ENCODE data around the gene CXorf66.
"Not testable (repeated sequence)": the region's sequence is repeated elsewhere in the genome, so short reads cannot be mapped to it uniquely, and the experiment has no call there.

Gene CXorf66, protein sequence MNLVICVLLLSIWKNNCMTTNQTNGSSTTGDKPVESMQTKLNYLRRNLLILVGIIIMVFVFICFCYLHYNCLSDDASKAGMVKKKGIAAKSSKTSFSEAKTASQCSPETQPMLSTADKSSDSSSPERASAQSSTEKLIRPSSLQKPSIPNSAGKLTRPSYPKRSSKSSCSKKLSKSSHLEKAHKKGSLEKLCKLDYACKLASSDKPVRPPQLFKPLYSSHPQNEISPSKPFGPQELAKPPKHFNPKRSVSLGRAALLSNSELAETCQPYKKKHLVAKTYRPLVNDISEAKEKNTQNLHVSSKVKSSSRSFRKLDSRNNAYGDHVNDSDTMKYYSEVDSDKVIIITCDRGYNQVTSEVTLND

DNA sequence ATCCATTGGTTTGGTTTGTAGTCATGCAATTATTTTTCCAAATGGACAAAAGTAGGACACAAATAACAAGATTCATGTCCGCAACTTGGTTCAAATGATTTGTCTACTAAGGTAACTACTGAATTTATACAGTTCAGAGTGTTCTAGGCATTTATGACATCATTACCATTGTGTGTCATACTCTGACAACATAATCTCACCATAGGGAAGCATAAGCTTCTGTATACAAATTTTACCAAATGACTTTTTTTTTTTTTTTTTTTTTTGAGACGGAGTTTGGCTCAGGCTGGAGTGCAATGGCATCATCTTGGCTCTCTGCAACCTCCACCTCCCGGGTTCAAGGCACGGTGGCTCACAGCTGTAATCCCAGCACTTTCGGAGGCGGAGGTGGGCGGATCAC is at the start of gene CXorf66:
Gene CXorf66 (minus strand): TSS at position 101 of the 400 bp plus-strand sequence. CDS start 25 bp downstream, at position 76.
- DNase-seq: no peak

DNA sequence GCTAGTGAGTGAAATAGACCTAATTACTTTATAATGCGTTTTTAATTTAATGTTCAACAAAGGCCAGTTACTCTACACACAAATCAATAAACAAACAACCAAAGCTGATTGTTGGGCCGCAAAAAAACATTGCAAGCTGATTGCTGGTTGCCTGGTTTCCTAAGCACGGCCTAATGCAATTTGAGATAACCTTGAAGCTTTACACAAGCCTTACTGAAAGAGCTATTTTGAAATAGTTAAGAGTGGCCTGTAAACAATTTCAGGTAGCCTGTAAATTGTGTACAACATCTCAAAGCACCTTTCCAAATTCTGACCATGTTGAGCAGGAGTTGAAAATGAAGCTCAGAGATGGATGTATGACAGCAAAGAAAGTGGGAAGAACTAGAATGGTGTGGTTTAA is 17.5 kb upstream of the CXorf66 start:
- no peak for DNase-seq

DNA sequence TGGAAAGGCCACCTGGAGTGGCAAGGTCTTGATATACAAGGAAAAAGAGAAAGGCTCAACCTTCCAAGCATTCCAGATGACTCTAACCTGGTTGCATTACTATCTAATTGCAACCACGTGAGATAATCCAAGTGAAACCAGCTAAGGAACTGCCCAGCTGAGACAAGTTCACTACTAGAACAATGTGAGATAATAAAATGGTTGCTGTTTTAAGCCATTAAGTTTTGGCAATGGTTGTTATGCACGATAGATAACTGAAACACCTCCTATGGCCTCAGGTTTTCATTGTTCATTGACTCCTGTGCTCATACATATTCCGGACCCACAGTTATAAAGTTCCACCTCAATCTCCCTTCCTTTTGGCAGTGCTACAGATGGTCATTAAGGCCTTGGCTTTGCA is 9.2 kb upstream of the CXorf66 start:
- DNase-seq: no peak

DNA sequence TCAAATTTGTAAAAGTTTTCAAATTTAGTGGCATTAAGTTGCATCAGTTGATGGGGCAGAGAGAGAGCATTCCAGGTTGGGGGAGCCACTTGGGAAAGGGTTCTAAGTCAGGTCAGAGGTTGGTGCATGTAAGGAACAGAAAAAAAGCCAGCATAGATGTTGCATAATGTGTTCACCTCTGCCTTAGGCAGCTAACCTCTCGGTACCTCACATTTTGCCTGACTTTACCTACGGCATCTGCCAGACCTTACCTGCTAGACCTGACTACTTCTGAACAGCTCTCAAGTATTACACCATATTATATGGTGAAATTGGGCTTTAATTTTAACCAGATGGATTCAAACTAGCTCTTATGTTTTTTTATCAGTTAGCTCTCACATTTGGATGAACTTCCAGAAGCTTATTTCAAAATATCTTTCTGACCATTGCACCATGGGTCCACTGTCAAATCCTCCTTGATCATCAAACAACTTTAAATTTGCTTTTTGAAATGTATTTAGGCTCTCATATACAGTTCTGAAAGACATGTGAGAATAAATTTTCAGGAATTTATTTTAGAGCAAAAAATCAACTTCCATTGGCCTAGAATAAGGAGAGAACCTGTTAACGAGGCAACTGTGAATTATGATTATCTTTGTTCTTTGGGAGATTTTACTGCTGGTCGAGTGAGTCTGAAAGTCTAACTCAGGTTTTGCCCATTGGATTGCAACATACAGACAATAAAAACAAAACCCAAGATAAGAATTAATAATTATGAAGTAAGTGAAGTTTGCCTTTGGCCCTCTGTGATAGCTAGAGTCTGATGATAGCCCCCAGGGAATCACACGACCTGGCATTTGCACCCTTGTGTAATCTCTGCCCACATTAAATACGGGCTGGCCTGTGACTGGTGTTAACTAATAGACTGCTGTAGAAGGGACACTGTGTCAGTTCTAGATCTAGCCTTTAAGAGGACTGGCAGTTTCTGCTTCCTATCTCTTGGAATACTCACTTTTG is 7.6 kb upstream of the CXorf66 start:
- no peak for DNase-seq

DNA sequence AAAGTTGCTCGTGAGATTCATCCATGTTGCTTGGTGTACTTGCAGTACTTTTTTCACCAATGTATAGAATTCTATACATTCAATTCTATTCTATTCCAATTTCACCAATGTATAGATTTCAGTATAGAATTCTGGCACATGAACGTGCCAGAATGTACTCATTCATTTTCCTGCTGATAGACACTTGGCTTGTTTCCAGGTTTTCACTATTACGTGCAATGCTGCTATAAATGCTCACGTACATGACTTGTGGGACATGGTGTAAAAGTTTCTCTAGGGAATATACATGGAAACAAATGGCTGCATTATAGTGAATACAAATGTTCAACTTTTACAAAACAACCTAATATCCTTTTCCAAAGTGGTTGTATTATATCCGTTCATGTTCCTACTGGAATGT is 6.8 kb upstream of the CXorf66 start:
- DNase-seq: no peak

DNA sequence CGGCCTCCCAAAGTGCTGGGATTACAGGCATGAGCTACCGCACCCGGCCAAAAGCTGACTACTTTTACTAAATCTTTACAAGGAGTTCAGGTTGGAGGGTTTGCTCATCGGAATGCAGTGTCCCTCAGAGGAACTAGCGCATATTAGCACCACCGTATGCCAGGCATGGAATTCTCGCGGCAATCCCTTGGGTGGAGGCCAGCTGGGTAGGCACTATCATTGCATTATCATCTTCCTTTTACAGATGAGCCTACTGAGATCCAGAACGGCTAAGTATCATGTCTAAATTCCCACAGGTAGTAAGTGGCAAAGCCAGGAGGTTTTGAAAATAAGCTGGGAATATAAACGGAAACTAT is 6.1 kb upstream of the CXorf66 start:
- peak; percentile 7 for DNase-seq

DNA sequence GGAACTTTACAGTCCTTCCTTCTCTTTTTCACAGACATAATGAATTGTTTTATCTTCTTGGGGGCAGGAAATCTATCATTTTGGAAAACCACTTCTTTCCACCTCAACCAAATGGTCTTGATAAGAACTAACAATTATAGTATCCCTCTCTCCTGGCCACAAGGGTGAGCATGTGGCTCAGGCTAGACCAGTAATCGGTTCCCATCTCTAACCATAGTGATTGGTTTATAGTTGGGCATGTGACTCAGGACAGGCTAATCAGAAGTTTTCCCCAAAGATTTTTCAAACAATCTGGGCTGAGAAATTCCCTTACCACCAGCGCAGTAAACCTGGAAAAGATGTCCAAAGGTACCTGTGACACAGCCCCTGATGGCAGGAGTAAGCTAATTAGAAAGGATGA is 4.0 kb upstream of the CXorf66 start:
- DNase-seq: no peak

DNA sequence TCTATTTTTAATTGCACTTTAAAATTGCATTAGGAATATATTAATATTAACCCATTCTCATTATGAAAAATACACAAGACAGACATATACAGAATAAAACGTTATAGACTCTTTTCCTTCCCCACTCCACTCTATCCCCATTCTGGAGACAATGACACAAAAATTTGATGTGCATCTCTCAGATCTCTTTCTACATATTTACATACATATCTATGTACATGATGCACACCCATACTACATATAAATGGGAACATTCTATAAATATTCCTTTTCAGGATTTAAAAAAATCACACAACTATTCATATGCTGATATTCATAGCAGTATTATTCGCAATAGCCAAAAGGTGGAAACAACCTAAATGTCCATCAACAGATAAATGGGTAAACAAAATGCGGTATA is 2.4 kb upstream of the CXorf66 start:
- DNase-seq: no peak

DNA sequence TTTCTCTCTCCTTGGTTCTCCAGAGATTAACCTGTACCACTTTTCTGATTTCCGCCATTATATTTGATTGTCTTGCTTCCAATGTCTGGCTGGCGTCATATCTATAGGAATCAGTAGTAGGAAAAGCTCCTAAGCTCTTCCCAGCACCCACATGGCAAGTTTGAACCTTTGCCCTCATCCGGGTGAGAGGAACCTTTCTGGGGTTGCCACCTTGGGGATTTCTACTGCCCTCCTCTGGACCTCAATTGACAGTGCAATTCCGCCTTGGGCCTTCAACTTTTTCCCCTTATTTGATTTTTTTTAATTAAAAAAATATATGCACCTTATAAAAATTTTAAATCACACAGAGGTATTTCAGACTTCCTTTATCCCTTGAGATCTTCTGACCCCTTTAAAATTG is 2.0 kb upstream of the CXorf66 start:
- DNase-seq: peak; percentile 48

DNA sequence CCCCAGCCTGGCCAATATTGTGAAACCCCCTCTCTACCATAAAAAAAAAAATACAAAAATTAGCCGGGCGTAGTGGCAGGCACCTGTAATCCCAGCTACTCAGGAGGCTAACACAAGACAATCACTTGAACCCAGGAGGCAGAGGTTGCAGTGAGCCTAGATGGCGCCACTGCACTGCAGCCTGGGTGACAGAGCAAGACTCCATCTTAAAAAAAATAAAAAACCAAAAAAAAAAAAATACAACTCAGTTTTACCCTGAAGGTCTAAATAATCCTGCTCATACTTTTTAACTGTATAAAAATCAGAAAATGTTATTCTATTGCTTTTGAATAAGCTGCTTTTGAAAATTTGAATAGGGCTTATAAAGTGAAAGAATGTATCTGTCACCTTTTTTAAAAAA is 838 bp upstream of the CXorf66 start:
- peak; percentile 33 for DNase-seq

DNA sequence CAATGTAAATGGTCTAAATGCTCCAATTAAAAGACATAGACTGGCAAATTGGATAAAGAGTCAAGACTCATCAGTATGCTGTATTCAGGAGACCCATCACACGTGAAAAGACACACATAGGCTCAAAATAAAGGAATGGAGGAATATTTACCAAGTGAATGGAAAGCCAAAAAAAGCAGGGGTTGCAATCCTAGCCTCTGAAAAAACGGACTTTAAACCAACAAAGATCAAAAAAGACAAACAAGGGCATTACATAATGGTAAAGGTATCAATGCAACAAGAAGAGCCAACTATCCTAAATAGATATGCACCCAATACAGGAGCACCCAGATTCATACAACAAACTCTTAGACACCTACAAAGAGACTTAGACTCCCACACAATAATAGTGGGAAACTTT is 4.2 kb downstream of the CXorf66 start:
- not testable (repeated sequence) for DNase-seq

DNA sequence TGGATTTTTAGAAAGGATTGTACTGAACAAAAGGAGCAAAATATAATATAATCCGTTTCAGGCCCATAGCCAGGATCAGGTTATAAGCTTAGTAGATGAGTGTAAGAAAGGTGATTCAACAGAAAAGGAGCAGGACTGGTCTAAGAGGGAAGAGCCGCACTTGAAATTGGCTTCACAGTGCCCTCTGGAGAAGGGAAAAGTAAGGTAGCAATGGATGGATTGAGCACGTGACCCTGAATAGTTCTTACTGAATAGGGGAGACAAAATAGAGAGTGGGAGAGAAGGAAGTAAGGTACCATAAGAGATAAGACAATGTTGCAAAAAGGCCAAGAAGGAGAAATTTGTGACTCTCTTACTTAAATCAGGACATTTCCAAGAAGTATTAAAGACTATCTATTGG is 15.6 kb downstream of the CXorf66 start:
- no peak for DNase-seq

DNA sequence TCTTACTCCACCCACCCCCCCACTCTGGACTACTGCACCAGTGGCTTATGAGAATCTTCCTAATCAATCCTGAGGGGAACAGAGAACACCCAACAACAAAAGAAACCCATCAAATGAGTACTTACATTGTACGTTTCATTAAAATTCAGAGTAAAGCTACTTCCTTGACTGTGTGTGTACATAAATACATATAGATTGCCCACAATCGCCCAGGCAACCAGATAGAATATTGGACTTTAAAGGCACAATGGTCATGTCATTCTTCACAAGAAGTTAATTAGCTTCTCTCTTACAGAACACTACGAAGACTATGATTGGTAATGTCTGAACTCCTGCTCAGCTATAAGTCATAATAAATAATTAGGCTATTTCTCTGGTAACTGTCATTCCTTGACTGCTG is 20.2 kb downstream of the CXorf66 start:
- DNase-seq: no peak

DNA sequence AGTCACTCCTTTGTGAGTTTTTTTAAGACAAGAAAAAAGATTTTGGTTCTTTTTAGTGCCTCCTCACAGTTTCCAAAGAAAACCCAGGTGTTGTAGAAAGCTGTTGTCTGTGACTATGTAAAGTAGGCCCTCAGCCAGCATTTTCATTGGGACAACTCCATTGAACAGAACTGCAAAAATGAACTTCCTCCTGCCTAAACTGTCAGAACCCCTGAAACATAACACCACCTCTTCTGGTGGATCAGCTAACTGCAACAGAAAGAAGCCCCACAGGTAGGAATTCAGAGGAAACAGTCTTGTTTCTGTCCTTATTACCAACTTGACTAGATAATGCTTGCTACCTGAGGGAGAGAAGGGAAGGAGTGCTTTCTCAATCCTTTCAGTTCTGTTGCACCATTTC is 29.1 kb downstream of the CXorf66 start:
- peak; percentile 6 for DNase-seq

DNA sequence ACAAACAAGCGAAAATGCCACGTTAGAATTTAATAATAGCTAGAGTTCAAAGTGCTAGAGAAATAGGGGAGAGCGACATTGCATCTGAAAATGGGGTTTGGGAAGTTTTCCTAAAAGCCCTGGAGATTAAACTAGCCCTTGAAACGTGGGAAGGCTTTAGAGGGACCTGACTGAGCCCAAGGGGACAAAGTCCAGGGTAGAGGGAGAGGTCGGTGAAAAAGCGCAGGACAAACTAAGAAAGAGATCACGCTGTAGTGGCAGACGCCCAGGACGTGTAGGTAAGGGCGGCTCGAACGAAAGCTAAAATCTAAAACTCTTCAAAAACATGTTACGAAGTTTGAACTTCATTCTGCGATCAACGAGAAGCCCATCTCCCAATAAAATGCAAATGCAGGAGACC is 31.4 kb downstream of the CXorf66 start:
- DNase-seq: peak; percentile 44

DNA sequence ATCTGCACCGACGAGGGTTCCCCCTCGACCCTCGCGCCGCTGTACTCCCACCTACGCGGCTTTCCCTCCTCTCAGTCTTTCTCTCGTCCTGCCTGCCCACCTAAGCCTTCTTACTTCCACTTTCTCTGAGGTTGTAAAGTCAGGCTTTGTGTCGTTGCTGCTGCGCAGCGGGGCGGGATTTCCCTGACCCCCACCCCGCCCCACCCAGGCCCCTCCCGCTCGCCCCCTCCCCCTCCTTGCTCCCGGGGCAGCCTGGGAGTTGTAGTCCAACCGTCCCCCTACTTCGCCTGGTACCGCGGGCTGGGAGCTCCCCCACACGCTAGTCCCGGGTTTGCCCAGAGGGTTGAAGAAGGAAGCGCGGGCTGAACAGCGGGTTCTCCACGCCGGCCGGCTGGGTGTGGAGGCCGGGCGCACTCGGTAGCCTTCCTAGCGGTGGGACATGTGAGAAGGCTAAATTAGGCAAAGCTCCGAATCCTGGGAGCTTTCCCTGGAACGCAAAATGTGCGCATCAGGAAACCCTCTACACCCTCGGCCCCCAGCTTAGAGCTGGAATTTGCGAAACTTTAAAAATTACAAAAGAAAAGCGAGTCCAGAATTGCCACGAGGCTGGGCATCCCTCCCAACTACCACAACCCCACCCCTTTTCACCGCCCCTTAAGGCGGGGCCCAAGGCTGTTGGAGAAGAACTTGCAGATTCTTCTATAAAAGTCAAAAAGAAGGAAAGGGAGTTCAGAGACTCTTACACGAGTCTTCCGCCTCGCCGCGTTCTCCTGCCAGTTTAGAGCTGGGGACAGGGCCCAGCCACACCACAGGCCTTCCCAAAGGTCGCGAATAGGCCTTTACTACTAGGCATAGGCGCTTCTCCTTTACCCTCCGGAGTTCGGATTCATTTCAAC is 32.2 kb downstream of the CXorf66 start, which contains the start of gene ATP11C:
Gene ATP11C (minus strand): TSS at position 153 of the 896 bp plus-strand sequence. CDS start 1,011 bp downstream, outside the sequence.
- peak; percentile 95 for DNase-seq

DNA sequence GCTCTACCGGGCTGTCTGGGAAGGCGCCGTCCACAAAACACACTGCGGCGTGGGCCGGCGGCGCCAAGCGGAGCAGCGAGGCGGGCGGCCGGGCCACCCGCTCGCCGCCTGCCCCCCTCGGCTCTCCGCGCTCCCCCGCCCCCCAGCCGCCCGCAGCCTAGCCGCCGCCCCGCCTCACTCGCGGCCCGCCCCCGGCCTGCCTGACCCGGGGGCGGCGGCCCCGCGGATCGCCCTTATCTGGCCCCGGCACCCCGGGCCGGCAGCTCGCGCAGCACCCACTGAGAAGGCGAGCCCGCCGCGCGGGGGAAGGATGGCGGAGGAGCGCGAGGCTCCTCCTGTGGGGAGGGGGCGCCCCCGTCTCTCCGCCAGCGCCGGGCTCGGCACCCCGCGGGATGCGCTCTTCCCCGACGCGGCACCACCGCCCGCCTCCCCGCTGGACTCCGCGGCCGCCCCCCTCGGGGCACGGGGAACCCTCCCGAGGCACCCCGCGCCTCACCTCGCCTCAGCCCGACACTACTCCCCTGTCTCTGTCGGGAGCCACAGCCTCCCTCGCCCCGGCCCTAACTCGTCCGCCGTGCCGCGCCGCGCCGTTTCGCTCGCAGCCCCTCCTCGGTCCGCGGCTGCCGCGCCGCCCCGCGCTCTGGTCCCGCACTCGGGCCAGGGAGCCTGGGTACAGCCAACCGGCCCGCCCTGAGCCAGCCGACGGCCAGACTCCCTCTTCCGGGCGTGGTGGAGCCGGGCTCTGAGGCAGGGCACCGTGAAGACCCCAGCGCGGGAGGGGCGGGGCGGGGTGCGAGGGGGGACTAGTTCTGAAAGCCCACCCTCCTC is 33.0 kb downstream of the CXorf66 start:
- DNase-seq: peak; percentile 74

DNA sequence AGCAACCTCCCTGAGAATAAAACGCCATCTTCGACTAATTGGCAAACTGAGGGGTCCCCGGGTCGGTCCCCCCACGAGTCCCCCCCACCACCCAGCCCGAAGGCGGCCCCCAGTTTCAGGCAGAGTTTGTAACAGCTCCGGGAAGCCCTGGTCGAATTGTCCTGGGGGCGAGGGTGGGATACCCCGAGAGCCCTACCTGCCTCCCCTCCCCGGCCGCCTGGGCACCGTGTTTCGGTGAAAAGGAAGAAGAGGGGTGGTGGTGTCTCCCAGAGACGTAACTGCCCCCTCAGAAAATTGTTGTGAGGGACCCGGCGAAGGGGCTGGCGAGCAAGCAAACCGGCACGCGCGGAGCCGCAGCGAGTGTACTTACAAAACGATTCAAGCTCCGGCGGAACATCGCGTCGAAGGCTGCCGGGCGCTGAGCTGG is 33.7 kb downstream of the CXorf66 start:
- no peak for DNase-seq

DNA sequence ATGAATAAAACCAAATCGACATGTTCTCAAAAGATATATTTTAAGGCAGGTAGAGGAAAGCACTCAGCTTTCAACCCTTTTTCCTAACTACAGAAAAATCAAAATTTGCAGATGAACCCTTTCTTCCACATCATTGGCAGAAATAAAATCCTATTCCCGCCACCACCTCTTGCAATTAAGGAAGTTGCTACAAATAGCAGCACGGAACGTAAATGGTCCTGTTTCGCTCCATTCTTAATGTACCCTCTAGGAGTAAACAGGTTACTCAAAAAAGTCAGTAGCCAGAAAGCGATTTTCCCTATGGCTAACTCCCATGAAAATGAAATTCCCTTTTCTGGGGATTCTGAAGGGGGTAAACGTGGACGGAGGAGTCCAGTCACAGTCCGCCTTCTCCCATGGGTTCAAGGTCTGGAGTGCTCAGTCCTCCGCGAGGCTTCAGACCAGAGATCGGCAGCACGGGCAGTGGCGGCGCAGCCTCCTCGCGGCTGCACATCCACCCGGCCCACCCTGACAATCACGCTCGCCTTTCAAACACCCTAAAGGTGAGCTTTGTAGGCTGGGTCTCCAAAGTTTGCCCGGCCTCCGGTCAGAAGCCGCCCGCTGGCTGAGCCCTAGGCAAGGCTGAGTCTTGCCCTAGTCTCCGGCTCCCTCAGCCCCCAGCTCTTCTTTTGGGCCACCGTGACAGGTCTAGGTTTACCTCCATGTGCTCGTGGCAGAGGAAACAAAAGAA is 34.2 kb downstream of the CXorf66 start:
- DNase-seq: peak; percentile 57

DNA sequence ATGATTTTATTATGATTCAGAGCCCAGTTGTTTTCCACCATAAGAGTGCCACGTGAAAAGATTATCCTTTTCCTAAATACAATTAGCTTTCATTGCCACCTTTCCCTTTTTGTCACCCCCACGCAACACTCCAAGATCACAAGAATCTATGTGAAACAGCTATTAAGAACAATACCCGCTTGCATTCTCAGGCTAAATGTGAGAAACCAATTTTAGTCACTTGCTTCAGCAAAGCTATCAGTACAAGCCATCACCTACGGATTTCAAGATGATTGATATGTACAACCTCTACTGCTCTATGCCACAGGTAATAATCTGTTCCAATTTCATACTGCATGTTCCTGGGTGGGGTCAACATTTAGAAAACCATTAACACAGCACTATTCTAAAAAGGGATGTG is 34.9 kb downstream of the CXorf66 start:
- no peak for DNase-seq

DNA sequence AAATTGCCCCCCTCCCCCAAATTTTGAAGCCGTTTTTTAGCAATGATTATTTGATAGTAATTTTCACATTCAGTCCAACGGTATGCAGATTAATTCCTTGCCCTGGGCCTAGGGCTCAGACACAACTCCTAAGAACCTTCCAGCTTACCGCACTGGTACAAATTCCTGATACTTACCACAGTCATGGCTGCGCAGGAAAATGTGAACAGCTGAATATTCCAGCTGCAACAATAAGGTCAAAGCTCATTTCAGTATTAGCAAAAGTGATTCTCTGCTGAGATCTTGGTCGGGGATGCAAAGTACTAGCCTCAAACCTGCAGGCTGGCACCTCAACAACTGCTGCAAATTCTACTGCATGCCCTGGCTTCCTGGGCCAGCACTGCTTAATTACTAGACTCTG is 35.4 kb downstream of the CXorf66 start:
- DNase-seq: no peak
